ENCODE results near the gene TBC1D23.
"Not testable (repeated sequence)": the region's sequence is repeated elsewhere in the genome, so short reads cannot be mapped to it uniquely, and the experiment has no call there.

TBC1D23 gene

DNA sequence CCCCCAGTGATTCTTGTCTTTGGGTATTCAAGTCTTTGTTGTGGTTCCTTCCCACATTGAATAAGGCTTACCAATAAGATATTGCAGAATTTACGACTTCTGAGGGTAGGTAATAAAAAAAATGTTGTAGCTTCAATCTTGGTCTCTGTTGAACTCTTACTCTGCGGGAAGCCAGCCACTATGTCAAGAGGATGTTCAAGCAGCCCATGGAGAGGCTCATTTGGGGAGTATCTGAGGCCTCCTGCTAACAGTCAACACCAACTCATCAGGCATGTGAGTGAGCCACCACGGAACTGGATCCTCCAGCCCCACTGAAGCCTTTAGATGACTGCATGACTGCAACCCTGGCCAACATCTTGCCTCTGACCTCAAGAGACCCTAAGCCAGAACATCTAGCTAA lies 3.2 kb upstream of the TBC1D23 start:
- DNase-seq, result no peak

DNA sequence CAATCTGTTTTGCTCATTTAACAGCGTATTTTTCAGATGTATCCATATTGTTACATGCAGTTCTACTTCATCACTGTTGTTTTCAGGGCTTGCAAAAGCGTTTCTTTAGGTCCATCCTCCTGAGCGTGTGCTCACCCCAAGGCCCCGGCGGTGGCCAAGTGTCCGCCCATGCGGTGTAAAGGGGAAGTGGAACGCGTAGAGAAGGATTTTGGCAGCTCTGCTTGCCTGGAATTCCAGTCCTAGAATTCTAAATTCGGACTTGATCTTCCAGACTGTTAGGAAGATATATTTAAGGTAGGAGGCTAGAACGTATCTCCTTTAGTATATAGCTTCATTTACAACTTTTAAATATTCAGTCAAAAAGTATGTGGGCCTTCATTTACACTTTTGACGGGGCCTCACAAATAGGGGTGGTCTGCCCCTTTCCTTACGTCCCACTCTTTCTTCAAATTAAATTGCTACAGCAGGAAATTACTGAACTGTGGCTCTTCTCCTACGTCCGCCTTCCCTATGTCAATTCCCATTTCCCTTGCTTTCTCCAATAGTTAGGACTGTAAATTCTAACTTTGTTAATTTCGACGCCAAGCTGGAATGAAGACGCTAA lies 609 bp upstream of the TBC1D23 start:
- DNase-seq, result no peak

DNA sequence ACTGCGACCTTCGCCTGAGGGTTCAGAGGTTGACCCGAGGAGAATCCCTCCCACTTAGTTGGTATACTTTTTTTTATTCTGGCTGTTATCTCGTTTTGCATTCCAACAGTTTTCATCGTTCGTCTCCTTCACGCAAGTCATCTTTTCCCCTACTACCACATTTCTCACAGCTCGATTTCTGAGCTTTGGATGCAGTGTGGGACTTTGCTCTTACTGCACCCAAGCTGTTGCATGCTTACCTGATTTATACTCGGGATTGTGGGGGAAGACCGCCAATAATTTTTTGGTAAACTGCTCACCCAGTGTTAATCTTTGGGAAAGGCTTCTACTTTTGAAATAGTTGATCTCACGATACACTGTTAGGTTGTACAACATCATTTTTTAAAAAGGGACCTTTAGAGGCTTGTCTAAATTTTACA lies 702 bp downstream of the TBC1D23 start:
- no peak for DNase-seq

DNA sequence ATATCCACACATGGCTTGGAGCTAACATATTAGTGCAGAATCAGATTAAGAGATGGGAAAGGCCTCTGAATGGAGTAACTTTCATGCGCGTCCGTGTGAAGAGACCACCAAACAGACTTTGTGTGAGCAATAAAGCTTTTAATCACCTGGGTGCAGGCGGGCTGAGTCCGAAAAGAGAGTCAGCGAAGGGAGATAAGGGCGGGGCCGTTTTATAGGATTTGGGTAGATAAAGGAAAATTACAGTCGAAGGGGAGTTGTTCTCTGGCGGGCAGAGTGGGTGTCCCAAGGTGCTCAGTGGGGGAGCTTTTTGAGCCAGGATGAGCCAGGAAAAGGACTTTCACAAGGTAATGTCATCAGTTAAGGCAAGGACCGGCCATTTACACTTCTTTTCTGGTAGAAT lies 2.1 kb downstream of the TBC1D23 start:
- not testable (repeated sequence) for DNase-seq

DNA sequence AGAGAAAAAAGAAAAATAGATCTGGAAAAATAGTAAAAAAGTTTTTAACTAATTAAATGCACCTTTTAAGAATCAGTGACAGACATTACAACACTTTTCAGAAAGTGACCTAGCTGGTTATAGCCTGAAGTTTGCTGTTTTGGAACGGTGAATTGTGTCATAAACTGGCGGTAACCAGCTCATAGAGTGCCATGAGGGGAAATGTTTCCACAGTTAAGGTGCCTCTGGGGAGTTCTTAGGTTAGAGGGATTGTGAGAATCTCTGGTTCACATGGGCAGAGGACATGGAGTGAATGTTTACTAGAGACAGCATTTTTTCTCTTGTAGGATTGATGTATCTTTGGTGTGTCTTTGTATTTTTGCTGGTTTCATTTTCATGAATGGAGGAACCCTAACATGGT lies 2.8 kb downstream of the TBC1D23 start:
- no peak for DNase-seq

DNA sequence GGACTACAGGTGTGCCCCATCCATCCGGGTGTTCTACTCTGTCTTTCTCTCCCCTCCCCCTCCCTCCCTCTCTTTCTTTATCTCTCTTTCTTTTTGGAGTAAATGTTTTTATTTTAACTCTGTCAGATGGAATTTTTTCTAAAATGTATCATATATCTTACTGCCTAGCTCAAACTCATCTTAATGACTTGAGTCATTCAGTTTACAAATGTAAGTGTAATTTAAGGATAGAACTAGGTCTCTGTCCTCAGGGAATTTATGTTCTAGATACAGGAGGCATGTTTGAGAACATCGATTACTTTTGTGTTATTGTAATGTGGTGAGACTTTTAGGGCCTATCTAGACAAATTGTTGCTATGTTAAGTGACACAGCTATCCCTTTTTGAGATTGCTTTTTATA lies 3.5 kb downstream of the TBC1D23 start:
- DNase-seq, result no peak

DNA sequence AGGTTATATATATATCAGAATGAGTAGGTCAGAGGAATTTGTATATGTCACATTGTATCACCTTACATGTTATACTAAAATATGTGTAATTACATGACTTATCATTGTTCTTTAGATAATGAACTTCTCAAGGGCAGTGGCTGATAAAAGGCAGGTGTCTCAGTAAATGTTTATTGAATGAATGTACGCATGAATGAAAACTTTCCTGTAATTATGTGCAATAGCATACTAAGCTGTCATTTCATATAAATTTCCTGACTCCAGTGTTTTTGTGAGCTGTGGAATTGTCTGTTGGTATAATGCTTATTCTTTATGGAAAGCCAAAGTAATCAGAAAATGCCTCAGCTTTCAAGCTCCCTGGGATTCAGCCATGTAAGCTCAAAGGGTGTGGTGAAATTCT lies 4.2 kb downstream of the TBC1D23 start:
- DNase-seq, result no peak

DNA sequence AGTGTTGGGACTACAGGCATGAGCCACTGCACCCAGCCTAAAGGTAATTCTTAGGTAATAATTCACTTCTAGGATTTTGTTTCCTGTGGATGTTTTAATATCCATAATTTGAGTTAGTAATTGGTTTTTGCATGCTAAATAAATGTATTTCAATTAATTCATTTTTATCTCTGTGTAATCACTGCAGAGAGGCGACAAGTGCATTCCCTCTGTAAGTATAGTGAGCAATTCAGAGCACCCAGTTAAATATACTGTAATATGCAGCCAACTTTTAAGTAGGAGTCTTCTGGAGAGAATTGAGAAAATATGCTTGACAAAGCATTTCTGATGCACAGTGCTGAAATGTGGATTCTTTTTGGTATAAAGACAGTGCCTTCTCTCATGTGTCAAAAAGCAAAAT lies 5.7 kb downstream of the TBC1D23 start:
- no peak for DNase-seq

DNA sequence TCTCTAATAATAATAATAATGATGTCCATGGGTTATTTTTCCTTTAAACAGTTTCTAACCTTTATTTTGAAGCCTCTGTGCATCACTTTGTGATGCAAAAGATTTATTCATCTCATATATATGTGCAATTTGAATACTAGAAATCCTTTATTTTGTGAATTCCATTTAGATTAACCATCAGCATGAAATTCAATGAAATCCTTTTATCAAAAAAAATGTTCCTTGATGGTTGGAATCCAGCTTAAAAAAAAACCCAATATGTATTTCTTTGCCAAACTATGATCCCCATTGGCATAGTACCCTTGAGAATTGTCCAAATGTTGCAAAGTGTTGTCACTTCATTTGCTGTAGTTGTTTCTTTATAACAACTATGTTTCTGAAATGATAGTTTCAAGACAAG lies 7.4 kb downstream of the TBC1D23 start:
- no peak for DNase-seq

DNA sequence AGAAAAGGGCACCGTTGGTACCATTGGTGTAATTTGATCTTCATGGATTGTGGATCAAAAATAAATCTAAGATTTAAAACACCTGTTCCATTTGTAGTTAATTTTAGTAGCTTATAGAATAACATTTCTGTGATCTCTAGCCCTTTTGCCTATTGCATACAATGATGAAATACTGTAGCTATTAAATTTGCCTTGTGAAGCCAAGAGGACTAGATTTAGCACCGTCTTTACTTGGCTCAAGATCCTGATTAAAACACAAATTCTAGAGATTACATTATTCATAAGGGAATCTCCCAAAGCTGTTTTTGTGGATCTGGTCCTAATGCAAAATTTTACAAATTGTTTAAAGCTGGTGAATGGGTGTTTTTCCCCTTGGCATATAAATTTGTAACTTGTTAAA lies 8.2 kb downstream of the TBC1D23 start:
- no peak for DNase-seq

DNA sequence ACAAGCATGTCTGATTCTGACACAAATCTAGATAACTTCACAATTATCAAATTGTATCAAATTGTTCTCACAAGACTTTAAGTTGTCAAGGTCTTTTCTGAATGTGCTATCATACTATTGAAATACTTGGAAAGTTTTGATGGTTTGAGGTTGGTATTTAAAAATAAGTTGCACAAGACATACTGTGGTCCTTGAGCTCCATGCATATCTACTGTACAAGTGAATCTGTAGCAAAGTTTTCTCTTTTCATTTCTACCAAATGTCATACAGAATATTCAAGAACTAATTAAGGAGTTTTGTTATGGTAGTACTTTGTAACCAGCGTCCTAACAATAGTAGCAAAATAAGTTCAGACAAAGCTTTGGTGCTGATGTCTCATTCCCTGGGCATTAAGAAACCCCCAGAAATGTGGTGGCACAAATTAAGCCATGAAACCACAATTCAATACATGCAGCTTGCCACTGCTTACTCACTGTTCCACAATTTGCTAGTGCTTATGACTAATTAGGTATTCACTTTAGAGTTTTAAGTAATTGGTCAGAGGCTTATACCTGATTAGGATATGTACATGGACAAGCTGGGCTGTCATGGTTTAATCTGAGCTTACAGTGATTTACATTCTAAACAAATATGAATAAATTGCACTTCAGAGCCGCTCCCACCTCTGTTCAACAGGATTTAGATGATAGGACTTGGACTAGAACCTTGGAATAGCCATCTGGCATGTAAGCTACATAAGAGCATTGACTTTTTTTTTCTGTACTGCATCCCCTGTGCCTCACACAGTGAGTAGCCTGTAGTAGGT lies 8.8 kb downstream of the TBC1D23 start:
- DNase-seq, result no peak

DNA sequence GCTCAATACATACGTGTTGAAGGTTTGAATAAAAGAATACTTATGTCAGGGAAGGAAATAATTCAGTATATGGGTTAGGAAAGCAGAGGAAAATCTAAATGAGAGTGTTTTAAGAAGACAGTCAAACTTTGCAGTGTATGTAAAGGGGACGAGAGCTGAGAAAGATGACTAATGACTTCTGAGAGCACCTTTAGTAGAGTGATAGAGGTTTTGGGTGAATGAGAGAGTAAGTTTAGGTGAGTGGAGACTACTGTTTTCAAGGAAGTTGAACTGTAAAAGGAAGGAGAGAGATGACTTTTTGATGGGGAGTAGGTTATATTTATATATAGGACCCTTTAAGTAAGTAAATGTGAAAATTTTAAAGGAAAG lies 9.4 kb downstream of the TBC1D23 start:
- no peak for DNase-seq

DNA sequence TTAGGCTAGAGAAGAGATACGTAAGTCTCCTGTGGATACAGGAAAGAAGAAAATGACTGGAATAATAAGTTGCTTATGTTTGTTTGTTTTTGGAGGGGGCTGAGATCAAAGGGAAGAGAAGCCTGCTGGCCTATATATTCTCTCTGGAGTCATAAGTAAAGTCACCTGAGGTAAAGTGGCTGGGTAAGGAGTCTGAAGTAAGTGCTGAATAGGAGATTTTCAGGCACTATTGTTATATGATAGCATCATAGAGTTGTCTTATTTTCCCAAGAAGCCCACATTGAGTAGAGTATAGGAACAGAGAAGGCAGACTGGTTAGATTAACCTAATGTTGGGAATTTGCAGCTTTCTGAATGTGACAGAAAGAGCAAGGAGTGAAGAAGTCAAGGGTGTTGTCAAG lies 10.7 kb downstream of the TBC1D23 start:
- DNase-seq, result no peak

DNA sequence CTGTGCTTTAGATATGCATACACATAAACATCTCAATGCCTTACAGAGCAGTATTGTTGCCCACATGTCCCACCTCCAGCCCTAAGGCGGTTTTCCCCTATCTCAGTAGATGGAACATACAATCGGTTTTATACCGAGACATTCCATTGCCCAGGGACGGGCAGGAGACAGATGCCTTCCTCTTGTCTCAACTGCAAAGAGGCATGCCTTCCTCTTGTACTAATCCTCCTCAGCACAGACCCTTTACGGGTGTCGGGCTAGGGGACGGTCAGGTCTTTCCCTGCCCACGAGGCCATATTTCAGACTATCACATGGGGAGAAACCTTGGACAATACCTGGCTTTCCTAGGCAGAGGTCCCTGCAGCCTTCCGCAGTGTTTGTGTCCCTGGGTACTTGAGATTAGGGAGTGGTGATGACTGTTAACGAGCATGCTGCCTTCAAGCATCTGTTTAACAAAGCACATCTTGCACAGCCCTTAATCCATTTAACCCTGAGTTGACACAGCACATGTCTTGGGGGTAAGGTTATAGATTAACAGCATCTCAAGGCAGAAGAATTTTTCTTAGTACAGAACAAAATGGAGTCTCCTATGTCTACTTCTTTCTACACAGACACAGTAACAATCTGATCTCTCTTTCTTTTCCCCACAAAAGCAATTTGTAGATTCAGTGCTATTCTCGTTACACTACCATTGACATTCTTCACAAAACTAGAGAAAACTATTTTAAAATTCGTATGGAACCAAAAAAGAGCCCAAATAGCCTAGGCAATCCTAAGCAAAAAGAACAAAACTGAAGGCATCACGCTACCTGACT lies 12.2 kb downstream of the TBC1D23 start:
- not testable (repeated sequence) for DNase-seq

DNA sequence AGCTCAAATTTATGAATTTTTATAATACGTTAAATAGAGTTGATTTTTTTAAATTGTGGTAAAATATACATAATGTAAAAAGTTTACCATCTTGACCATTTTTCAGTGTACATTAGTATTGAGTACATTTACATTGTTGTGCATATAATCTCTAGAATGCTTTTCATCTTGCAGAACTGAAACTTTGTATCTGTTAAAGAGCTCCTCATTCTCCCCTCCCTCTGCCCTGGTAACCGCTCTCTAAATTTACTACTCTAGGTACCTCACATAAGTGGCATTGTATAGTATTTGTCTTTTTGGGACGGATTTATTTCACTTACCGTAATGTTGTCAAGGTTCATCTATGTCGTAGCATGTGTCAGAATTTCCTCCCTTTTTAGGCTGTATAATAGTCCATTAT lies 13.6 kb downstream of the TBC1D23 start:
- no peak for DNase-seq

DNA sequence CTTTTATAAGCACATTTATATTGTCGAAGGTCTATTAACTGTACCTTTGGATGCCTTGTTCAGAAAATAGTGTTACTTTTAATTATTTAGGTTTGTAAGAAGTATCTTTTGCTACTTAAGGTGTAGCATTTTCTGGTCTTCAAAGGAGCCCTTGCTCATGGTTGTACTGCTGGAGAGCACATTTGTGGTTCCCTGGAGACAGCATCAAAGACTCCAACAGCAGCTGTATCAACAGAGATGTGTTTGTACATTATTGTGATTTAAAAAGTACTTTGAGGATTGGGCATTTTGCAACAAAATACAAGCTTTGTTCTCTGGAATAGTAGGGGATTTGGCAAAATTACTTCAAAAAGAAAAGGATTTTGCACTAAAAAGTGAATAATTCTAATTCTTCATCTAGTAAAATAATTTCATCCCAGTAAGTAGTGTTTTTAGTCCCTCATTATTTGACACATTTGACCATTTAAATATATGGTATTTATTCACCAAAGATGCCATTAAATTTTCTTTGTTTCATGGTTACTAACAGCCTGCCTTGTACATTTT lies 16.5 kb downstream of the TBC1D23 start:
- no peak for DNase-seq

DNA sequence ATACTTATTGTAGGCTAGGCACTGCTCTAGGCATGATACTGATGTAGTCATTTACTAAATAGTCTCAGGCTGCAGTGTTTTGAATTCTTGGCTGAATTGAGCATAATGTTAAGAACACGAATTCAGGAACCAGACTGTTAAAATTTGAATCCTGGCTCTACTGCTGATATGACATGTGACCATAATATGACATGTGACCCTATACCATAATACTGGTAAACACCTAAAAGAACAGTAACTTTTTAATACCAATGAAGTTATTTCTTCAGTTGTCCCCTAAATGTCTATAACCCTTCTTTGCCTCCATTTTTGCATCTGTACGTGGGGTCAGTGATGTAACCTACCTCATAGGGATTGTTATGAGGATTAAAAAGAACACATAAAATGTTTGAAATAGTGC lies 18.1 kb downstream of the TBC1D23 start:
- DNase-seq, result no peak

DNA sequence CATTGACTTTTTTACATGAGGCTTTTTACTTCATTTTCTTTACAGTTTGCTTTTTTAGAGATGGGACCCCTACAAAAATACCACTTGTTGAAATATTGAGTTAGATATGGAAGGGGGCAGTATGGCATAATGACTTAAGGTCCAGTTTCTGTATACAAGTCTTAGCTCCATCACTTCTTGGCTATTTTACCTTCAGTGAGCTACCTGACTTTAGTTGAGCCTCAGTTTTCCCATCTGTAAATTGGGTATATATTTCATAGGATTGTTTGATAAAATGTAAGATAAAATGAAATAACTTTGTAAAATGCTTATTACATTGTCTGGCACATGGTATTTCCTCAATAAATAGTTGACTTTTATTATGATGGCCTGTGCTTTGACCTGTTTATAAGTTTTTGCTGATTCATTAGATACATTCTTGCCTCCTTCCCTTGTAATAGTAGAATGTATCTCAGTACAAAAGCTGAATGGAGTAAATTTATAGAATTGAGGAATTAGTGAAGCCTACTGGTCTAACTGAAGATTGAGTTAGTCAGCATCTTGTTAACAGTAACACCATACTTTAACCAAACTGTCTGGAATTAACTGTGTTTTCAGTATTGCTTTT lies 27.6 kb downstream of the TBC1D23 start:
- DNase-seq, result no peak

DNA sequence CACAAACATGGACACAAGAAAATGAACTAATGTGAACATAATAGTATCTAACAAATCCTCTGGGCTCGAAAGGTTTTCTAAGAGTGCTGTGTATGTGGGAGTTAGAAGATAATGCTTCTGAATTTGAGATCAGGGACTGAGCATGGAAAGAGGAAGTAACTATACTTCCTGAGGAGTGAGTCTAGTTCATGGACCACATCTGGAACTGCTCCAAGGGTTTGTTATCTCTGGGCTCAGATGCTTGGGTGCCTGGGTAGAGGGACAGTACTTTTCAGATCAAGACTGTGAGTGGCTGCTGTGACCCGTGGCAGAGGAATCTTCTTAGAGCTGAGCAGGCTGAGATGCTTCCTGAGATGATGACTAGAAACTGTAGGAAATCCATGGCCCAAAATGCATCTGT lies 28.5 kb downstream of the TBC1D23 start:
- no peak for DNase-seq

DNA sequence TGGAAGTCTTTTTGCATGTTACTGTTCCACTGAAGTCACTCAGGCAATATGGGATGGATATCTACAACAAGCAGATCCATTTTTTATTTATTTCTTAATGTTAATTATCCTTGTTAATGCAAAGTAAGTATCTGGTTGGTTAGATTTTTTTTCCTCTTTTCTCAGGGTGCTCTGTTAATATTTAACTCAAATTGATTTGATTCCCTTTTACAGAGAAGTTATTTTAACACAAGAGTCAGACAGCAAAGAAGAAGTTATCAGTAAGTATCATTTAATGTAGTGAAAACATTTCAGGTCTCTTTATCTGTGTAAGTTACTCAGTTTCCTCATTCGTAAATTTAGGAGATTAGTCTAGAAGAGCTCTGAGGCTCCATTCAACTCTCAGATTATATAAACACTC lies 34.3 kb downstream of the TBC1D23 start:
- no peak for DNase-seq

DNA sequence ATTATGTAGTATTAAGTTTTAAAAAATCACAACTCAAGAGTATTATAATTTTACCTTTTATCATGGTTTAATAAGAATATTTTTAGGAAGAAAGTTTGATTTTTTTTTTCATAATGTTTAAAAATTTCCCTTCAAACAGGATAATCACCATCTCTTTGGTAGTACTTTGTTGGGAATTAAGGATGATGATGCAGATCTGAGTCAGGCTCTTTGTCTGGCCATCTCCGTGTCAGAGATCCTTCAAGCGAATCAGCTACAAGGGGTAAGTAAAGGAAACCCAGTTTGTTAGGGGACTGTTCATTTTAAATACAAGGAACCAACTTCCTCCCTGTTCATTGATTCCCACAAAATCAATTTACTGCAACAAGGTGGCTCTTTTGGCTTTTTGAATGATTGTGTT lies 37.0 kb downstream of the TBC1D23 start:
- no peak for DNase-seq

DNA sequence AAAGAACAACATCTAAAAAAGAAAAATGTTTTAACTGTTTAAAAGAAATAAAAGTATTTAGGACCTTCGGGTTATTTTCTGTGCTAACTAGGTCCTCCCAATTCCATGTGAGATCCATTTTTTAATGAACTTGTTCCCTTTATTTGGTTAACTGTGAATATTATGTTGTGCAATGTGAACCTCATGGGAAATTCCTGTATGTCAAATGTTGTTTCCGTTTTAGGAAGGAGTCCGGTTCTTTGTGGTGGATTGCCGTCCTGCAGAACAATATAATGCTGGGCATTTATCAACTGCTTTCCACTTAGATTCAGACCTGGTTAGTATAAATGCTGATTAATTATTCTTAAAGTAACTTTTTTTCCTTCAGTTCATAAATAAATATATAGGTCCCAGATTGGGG lies 38.2 kb downstream of the TBC1D23 start:
- no peak for DNase-seq

DNA sequence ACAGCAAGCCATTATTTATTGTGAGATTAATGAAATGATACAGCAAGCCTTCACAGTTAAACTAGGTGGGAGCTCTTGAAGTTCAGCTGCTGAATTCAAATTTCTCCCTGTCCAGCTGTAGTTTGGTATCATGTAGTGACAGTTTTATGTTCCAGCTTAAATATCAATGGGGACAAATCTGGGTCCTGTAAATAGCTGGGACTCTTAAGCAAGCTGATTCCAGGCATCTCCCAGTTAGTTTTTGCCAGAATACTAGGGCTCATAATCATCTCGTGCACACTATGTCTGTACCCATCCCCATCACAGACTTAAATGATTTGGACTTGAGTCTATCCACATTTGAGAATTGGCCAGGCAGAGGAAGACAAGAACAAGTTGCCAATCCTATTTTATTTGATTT lies 45.9 kb downstream of the TBC1D23 start:
- no peak for DNase-seq

All from NCI-H2029 treated with DMSO at 0.1 percent for 48 hours (cell line).